SK-N-SH (cell line): ENCODE results near the gene APOL4. TPM values are rescaled to one million over a fixed set of nuclear protein-coding genes. Genes with fewer than 3 reads are reported as not detected.

Experiments
- CTCF ChIA-PET: fragments of 300-600, 350-600 bp; formaldehyde crosslinking; extraction: SDS; loops from one replicate; lab custom pipeline; 2021; lab: Yijun Ruan, JAX
- POLR2A ChIA-PET: fragments of 350-600 bp; sonication (Branson Sonifier 250); formaldehyde crosslinking; extraction: SDS; loops from one replicate; lab custom pipeline; 2020; ENCODE audit warnings: antibody characterized with exemption, inconsistent platforms; lab: Yijun Ruan, JAX
- DNase-seq: peaks from one replicate; pipeline ENCODE4 v3.0.0; 2012
- H2AFZ ChIP-seq: fragments of 200-600 bp; sonication (generic); 2 replicates; pipeline ENCODE4 v1.8.1; 2016; ENCODE audit warnings: antibody characterized with exemption, mild to moderate bottlenecking, low read depth
- H3F3A ChIP-seq: fragments of 200-600 bp; sonication (generic); replicated peaks from 2 replicates; pipeline ENCODE3; 2016; ENCODE audit warnings: antibody characterized with exemption, mild to moderate bottlenecking; ENCODE audit not compliant: insufficient read depth
- H3K27ac ChIP-seq, 2 experiments: fragments of 200-500 bp in 1 of 2; fragments of 200-600 bp in 1 of 2; sonication (Bioruptor generic) in 1 of 2; sonication (generic), shearing (Covaris generic) in 1 of 2; 2 replicates each; pipeline versions ENCODE4 v1.5.1 to v1.6.1; 2014 to 2016; ENCODE audit warnings: low read depth in 2 of 2, inconsistent platforms in 1 of 2, low read length in 1 of 2, mild to moderate bottlenecking in 1 of 2, mixed read lengths in 1 of 2
- H3K27me3 ChIP-seq: fragments of 200-600 bp; sonication (generic), shearing (Covaris generic); 2 replicates; pipeline ENCODE4 v1.6.1; 2016; ENCODE audit warnings: mixed run types; ENCODE audit not compliant: insufficient read depth
- H3K36me3 ChIP-seq, 2 experiments: fragments of 200-500 bp in 1 of 2; fragments of 200-600 bp in 1 of 2; sonication (Bioruptor generic) in 1 of 2; sonication (generic) in 1 of 2; replicated peaks in 1 of 2; 2 replicates each; pipeline versions ENCODE3 to v1.5.1; 2014 to 2016; ENCODE audit warnings: low read length in 1 of 2, mild to moderate bottlenecking in 1 of 2; ENCODE audit not compliant: insufficient read depth in 2 of 2, control insufficient read depth in 1 of 2
- H3K4me1 ChIP-seq, 2 experiments: fragments of 200-500 bp in 1 of 2; fragments of 200-600 bp in 1 of 2; sonication (Bioruptor generic) in 1 of 2; sonication (generic), shearing (Covaris generic) in 1 of 2; 2 replicates each; pipeline versions ENCODE4 v1.5.1 to v1.6.1; 2014 to 2016; ENCODE audit warnings: low read depth in 1 of 2, low read length in 1 of 2, mixed run types in 1 of 2; ENCODE audit not compliant: insufficient read depth in 2 of 2, control insufficient read depth in 1 of 2
- H3K4me2 ChIP-seq: fragments of 200-600 bp; sonication (generic), shearing (Covaris generic); 2 replicates; pipeline ENCODE4 v1.6.1; 2017; ENCODE audit warnings: mixed run types
- H3K4me3 ChIP-seq, 2 experiments: fragments of 200-500 bp in 1 of 2; fragments of 200-600 bp in 1 of 2; sonication (Bioruptor generic) in 1 of 2; sonication (generic), shearing (Covaris generic) in 1 of 2; 2 replicates each; pipeline versions ENCODE4 v1.5.1 to v1.8.1; 2014 to 2016; ENCODE audit warnings: low read depth in 2 of 2, inconsistent platforms in 1 of 2, low read length in 1 of 2, mild to moderate bottlenecking in 1 of 2, mixed read lengths in 1 of 2, moderate library complexity in 1 of 2
- H3K79me2 ChIP-seq: fragments of 200-600 bp; sonication (generic); 2 replicates; pipeline ENCODE4 v1.8.1; 2017; ENCODE audit warnings: mild to moderate bottlenecking; ENCODE audit not compliant: insufficient read depth
- H3K9ac ChIP-seq: fragments of 200-600 bp; sonication (generic); 2 replicates; pipeline ENCODE4 v1.6.1; 2017; ENCODE audit warnings: mixed run types
- H3K9me2 ChIP-seq: fragments of 200-600 bp; sonication (generic); 2 replicates; pipeline ENCODE4 v1.6.1; 2017; ENCODE audit warnings: mixed run types
- H3K9me3 ChIP-seq: fragments of 200-600 bp; sonication (generic); 2 replicates; pipeline ENCODE4 v1.6.1; 2017; ENCODE audit warnings: mixed run types, mild to moderate bottlenecking, moderate library complexity
- H4K20me1 ChIP-seq: fragments of 200-600 bp; sonication (generic); 2 replicates; pipeline ENCODE4 v1.6.1; 2017; ENCODE audit warnings: mild to moderate bottlenecking, mixed run types; ENCODE audit not compliant: insufficient read depth
- CHD2 ChIP-seq: fragments of 150-350 bp; IDR thresholded peaks from 2 replicates; pipeline ENCODE4 v1.6.1; 2018; ENCODE audit warnings: low read length; ENCODE audit not compliant: partially characterized antibody
- ELF1 ChIP-seq: IDR thresholded peaks from 2 replicates; pipeline ENCODE4 v1.4.0; 2012
- EZH2phosphoT487 ChIP-seq: fragments of 200-600 bp; sonication (generic); IDR thresholded peaks from 2 replicates; pipeline ENCODE4 v1.6.1; 2017; ENCODE audit warnings: low read depth, mixed run types, mild to moderate bottlenecking, antibody characterized with exemption, moderate library complexity, borderline replicate concordance
- FOSL2 ChIP-seq: IDR thresholded peaks from 2 replicates; pipeline ENCODE4 v1.4.0; 2012; ENCODE audit warnings: low read depth, mild to moderate bottlenecking, moderate library complexity, borderline replicate concordance
- GABPA ChIP-seq: IDR thresholded peaks from 2 replicates; pipeline ENCODE4 v1.4.0; 2012; ENCODE audit warnings: low read depth, mild to moderate bottlenecking
- GATA2 ChIP-seq: sonication (generic); formaldehyde crosslinking; IDR thresholded peaks from 2 replicates; pipeline ENCODE4 v1.5.0; 2020; ENCODE audit warnings: mild to moderate bottlenecking, missing genetic modification reagents
- MXI1 ChIP-seq: IDR thresholded peaks from 2 replicates; pipeline ENCODE4 v1.6.1; 2012; ENCODE audit warnings: mild to moderate bottlenecking, low read depth, low read length, improper control_type of control experiment
- NRF1 ChIP-seq: IDR thresholded peaks from 2 replicates; pipeline ENCODE4 v1.6.1; 2012; ENCODE audit warnings: low read depth, mild to moderate bottlenecking, low read length
- RFX5 ChIP-seq: IDR thresholded peaks from 2 replicates; pipeline ENCODE4 v1.6.1; 2012; ENCODE audit warnings: mild to moderate bottlenecking, improper control_type of control experiment, low read length
- RXRA ChIP-seq: IDR thresholded peaks from 2 replicates; pipeline ENCODE4 v1.4.0; 2012; ENCODE audit warnings: low read depth, mild to moderate bottlenecking, borderline replicate concordance
- WGBS: methylation state at CpG from one replicate; pipeline ENCODE4 v1.1.6; 2017; ENCODE audit warnings: low lambda C conversion rate; 5-methylcytosine and 5-hydroxymethylcytosine counted together
- polyA plus RNA-seq, 3 experiments: library from polyadenylated mRNA; depleted of rRNA; stranded (reverse); fragments of >200 nt; gene quantifications; 2 replicates each; pipeline ENCODE4 v1.2.3, GENCODE V29; 2012
- TF ChIP-seq, protein P1 (sequence below): fragments of 150-350 bp; IDR thresholded peaks from 2 replicates; pipeline ENCODE4 v1.6.1; 2017; ENCODE audit warnings: antibody characterized with exemption, low read length, low read depth, borderline replicate concordance
- TF ChIP-seq, protein P2 (sequence below): IDR thresholded peaks from 2 replicates; pipeline ENCODE4; 2012
- TF ChIP-seq, protein P3 (sequence below): fragments of 150-350 bp; IDR thresholded peaks from 2 replicates; pipeline ENCODE4 v1.6.1; 2016; ENCODE audit warnings: mild to moderate bottlenecking, low read depth, low read length
- TF ChIP-seq, protein P4 (sequence below): IDR thresholded peaks from 2 replicates; pipeline ENCODE4 v1.4.0; 2012; ENCODE audit warnings: low read depth, borderline replicate concordance
- TF ChIP-seq, protein P5 (sequence below): IDR thresholded peaks from 2 replicates; pipeline ENCODE4 v1.4.0; 2012; ENCODE audit warnings: low read depth, borderline replicate concordance
- TF ChIP-seq, protein P6 (sequence below): IDR thresholded peaks from 2 replicates; pipeline ENCODE4 v1.4.0; 2012; ENCODE audit warnings: low read depth

The APOL4 gene
- polyA plus RNA-seq, 1 of the 3 experiments (the other 2 are of a cell fraction), result 0.08 TPM

DNA sequence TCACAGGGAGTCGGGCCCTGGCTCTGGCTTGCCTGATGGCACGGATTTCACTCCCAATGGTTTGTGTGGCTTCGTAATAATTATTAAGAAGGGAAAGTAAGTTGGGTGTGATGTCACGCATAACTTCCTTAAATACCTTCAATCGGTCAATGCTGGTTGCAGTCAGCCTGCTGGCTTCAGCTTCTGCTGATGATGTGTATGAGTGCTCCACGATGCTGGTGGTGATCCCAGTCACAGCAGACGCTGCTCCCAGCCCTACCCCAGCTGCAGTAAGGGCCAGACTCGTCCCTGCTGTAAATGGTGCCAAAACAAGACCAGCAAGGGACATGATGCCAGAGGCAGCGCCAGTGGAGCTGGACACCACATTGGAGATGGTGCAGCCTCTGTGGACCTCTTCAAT is 60.1 kb downstream of the APOL4 start:
- Histone ChIP-seq H3K36me3 (no peaks in the 10 kb centered on the region), H2AFZ (no peak overlapping the region), H3K4me2 (no peak overlapping the region), H3K27me3 (no peaks in the 10 kb centered on the region), H3K9me3 (no peaks in the 10 kb centered on the region), H3K4me3 (no peak overlapping the region), H3K9me2 (no peaks in the 10 kb centered on the region), H3K9ac (no peak overlapping the region), H4K20me1 (no peaks in the 10 kb centered on the region), H3K27ac (no peak overlapping the region), H3F3A (peaks cover 3% of the 10 kb centered on the region), H3K79me2 (no peaks in the 10 kb centered on the region), H3K4me1 (peaks cover 0 to 2% of the 10 kb centered on the region in 2 experiments; a peak in 1 of 4 replicates)
- DNase-seq, result no peak
- TF ChIP-seq RFX5 (no peak), FOSL2 (no peak), ELF1 (no peak), RXRA (no peak), CHD2 (no peak), GABPA (no peak), MXI1 (no peak), NRF1 (no peak), GATA2 (CRISPR knock-in tag) (no peak), EZH2phosphoT487 (no peak)
- TF ChIP-seq, protein P1, sequence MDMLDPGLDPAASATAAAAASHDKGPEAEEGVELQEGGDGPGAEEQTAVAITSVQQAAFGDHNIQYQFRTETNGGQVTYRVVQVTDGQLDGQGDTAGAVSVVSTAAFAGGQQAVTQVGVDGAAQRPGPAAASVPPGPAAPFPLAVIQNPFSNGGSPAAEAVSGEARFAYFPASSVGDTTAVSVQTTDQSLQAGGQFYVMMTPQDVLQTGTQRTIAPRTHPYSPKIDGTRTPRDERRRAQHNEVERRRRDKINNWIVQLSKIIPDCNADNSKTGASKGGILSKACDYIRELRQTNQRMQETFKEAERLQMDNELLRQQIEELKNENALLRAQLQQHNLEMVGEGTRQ, result no peak
- TF ChIP-seq, protein P2, sequence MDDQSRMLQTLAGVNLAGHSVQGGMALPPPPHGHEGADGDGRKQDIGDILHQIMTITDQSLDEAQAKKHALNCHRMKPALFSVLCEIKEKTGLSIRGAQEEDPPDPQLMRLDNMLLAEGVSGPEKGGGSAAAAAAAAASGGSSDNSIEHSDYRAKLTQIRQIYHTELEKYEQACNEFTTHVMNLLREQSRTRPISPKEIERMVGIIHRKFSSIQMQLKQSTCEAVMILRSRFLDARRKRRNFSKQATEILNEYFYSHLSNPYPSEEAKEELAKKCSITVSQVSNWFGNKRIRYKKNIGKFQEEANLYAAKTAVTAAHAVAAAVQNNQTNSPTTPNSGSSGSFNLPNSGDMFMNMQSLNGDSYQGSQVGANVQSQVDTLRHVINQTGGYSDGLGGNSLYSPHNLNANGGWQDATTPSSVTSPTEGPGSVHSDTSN, result no peak
- TF ChIP-seq, protein P3, sequence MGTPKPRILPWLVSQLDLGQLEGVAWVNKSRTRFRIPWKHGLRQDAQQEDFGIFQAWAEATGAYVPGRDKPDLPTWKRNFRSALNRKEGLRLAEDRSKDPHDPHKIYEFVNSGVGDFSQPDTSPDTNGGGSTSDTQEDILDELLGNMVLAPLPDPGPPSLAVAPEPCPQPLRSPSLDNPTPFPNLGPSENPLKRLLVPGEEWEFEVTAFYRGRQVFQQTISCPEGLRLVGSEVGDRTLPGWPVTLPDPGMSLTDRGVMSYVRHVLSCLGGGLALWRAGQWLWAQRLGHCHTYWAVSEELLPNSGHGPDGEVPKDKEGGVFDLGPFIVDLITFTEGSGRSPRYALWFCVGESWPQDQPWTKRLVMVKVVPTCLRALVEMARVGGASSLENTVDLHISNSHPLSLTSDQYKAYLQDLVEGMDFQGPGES, result no peak
- TF ChIP-seq, protein P4, sequence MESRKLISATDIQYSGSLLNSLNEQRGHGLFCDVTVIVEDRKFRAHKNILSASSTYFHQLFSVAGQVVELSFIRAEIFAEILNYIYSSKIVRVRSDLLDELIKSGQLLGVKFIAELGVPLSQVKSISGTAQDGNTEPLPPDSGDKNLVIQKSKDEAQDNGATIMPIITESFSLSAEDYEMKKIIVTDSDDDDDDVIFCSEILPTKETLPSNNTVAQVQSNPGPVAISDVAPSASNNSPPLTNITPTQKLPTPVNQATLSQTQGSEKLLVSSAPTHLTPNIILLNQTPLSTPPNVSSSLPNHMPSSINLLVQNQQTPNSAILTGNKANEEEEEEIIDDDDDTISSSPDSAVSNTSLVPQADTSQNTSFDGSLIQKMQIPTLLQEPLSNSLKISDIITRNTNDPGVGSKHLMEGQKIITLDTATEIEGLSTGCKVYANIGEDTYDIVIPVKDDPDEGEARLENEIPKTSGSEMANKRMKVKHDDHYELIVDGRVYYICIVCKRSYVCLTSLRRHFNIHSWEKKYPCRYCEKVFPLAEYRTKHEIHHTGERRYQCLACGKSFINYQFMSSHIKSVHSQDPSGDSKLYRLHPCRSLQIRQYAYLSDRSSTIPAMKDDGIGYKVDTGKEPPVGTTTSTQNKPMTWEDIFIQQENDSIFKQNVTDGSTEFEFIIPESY, result no peak
- TF ChIP-seq, protein P5, sequence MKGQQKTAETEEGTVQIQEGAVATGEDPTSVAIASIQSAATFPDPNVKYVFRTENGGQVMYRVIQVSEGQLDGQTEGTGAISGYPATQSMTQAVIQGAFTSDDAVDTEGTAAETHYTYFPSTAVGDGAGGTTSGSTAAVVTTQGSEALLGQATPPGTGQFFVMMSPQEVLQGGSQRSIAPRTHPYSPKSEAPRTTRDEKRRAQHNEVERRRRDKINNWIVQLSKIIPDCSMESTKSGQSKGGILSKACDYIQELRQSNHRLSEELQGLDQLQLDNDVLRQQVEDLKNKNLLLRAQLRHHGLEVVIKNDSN, result no peak
- TF ChIP-seq, protein P6, sequence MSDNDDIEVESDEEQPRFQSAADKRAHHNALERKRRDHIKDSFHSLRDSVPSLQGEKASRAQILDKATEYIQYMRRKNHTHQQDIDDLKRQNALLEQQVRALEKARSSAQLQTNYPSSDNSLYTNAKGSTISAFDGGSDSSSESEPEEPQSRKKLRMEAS, result no peak
- ChIA-PET CTCF (interaction anchor here (1.2 to 2.3 kb wide), 9 partner anchors 17 to 329 kb away, joined by 3 to 15 read pairs (median 5); no protein-coding TSS in a partner anchor), POLR2A (no interaction called here)
- 54% methylated on average over 7 of the region's 9 CpGs for WGBS

Other genes starting within 250 kb of the APOL4 start
- 115 and 151 TPM in 2 replicates for gene RBFOX2, start 173.0 kb downstream of the APOL4 start, polyA plus RNA-seq (2012; rRNA removed)
- gene APOL3, start 41.1 kb downstream of the APOL4 start, polyA plus RNA-seq (2012; rRNA removed), result 0.21 and 1.1 TPM in 2 replicates
- gene APOL2, start 37.7 kb upstream of the APOL4 start, polyA plus RNA-seq (2012; rRNA removed), result 8.3 and 9.4 TPM in 2 replicates
- 0.42 and 0.56 TPM in 2 replicates for gene APOL1, start 51.3 kb upstream of the APOL4 start, polyA plus RNA-seq (2012; rRNA removed)
- 202 and 303 TPM in 2 replicates for gene MYH9, start 186.2 kb upstream of the APOL4 start, polyA plus RNA-seq (2012; rRNA removed)